ENCODE data around the gene LYPD6B.

Gene LYPD6B

DNA sequence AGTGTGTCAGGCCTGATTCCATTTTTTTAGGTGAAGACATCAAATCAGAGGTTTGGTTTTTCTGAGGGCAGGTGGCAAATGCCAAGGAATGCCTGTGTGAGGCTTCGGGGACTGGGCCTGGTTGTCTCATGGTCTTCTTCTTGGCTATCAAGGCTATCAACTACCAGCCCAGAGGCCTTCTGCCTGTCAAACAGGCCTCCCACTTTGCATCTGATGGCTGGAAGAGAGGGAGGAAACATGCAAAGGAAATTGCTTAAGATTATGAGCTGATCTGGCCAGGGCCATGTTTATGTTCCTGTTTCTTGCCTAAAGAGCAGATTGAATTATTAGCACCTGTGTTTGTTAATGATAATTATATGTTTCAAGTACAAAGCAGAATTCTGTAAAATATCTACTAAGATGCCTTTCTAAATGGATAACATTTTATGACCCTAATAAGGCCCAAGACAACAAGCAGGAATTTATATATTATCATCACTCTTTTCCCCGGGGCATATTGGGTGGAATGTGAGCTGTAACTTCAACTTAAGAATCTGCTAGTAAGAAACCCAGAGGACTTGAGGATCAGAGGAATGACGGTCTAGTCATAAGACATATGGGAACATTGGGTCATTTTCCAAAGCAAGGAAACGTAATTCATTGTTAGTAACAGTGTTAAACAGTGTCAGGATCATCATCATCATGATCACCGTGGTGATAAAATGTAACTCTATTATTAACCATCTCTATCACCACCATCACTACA lies 123.2 kb downstream of the LYPD6B start:
- DNase-seq (ENCODE audit: low read depth): no peak

DNA sequence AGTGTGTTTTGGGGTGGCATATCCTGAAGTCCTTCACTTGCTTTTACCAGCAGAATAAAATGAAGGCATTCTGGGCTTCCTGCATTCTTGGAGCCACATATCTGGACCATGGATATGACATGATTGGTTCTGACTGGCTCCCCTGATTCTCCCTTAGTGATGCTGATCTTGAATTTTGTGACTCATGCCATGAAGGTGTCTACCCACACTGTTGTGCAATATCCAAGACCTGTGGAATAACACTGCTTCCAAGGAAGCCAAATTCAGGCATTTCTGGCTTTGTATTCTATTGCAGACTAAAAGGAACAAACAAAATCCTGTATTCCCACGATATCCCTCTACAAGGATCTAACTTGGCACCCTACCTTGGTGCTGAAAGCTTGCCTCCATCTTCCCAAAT lies 125.8 kb downstream of the LYPD6B start:
- DNase-seq (ENCODE audit: low read depth): no peak

DNA sequence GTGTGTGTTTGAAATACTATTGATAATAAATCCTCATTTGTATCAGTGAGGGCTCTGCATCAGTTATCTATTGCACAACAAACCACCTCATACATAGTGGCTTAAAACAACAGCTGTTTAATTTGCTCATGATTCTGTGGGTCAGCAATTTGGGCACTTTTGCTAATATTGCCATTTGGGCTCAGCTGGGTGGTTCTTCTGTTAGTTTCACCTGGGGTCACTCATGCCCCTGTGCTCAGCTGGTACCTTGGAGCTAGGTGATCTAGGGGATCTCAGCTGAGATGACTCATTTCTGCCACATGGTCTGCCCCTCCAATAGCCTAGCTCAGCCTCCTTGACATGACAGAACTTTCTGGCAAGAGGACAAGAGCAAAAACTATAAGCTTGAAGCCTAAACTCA lies 126.3 kb downstream of the LYPD6B start:
- no peak for DNase-seq (ENCODE audit: low read depth)

DNA sequence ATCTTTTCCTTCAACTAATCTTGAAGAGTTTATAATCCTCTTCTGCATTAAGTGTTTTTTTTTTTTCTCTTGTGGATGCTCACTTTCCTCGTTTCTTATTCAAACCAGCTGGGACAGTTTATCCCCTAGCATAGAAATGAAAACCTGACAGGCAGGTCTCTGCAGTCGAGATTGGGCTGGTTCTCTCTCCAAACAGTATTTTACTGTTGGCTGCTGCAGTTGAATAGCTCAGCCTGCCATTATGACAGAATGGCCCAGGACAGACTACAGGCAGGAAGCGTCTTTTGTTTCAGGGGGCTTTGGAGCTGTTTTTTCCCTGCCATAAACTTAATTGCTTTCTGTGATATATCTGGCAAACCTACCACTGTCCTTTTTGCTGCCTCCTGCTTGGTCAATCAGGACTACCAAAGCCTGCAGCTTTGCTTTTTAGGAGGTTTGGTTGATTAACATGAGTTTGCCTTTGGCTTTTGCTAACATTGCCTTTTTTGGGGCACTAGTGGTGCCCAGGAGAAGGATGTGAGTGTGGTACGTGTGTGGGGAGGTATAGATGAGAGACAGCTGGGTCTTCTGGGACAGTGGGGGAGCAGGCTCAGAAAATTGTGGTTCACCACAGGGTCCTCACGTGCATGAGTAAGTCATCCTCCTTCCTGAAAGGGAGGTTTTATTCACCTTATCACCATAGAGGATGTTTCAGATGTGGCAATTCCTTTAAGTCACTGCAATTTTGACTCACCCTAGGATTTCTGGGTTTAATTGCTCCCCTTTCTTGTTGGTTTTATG lies 128.7 kb downstream of the LYPD6B start:
- DNase-seq (ENCODE audit: low read depth): peak; percentile 23

DNA sequence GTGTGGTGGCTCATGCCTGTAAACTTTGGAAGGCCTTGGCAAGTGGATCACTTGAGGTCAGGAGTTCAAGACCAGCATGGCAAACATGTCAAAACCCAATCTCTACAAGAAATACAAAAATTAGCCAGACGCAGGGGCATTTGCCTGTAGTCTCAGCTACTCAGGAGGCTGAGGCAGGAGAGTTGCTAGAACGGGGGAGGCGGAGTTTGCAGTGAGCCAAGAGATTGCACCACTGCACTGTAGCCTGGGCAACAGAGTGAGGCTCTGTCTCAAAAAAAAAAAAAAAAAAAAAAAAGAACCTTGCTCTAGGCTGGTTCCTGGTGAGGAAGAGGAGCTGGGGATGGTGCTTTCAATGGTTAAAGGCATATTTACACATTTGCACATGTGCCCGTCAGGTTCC lies 129.4 kb downstream of the LYPD6B start:
- DNase-seq (ENCODE audit: low read depth): no peak

DNA sequence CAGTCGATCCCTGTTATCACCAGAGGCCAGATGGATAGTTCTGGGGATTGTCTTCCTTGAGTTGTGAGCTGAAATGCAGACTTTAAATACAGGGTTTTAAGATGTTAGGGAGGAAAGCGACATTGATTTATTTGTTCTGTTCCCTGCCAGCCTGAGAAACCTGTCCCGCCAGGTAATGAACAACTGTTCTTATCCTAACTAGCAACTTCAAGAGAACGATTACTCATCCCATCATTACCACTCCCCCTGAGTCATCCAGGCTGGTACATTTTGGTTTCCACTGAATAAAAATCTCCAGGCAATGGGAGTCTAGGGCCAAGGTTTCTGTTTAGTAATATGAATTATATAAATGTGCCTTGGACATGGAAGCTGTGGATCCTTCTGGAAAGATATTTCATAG lies 131.2 kb downstream of the LYPD6B start:
- DNase-seq (ENCODE audit: low read depth): no peak

DNA sequence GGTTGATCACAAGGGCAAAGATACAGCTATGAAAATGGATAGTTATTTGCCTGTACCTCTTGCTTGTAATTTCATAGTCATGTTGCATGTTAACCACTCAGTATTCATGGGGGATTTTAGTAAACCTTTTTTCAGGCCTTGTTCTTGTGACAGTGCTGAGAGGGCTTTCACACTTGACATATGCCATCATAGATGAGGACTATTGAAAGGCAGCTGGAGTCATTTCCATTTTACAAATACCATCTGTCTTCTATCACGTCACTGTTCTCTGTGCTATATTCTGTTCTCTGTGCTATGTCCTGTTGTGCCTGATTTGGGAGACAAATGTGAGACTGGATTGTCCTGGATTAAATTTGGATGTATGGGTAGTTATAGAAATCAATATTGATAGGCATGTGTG lies 131.7 kb downstream of the LYPD6B start:
- DNase-seq (ENCODE audit: low read depth): no peak

DNA sequence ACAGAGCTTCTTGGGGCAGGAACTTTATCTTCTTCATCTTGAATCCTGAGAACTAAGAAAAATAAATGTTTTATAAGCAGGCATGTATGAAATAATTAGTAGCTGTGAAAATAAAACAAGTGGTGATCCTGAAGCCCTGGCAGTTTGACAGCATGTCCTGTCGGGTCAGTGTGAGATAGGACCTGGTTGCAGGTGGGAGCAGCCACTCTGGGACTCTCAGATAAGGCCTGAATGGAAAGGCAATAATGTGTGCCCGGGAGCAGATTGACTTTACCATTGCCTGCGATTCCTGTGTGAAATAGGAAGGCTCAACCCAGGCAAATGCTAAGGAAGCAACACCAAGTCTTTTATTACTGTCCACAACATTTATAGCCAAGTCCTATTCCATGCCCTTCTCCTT lies 132.4 kb downstream of the LYPD6B start:
- no peak for DNase-seq (ENCODE audit: low read depth)

DNA sequence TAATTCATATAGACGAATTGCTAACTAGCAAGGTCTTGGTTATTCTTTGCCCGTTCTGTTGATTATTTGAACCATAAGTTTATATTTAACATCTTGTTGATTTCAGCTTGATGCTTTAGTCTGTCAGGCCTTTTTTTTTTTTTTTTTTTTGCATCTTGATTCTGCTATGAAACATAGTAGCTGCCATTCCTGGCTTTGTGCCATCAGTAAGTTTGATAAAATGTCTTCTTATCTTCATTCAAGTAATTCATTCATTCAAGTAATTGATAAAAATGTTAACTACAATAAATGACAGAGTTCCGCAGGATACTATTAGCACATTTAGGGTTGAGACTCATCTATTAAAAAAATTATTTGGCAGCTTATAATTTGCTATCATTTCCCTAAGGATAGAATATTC lies 134.7 kb downstream of the LYPD6B start:
- DNase-seq (ENCODE audit: low read depth): no peak

DNA sequence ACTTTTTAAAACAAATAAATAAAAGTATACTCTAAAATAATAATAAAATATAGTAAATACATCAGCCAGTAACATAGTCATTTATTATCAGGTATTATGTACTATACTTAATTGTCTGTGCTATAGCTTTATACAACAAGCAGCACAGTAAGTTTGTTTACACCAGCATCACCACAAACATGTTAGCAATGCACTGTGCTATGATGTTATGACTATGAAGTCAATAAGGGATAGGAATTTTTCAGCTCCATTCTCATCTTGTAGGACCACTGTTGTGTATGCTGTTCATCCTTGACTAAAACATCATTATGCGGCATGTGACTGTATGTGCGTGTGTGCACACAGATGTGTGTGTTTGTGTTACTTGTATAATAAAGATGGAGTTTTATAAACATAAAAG lies 137.5 kb downstream of the LYPD6B start:
- no peak for DNase-seq (ENCODE audit: low read depth)

DNA sequence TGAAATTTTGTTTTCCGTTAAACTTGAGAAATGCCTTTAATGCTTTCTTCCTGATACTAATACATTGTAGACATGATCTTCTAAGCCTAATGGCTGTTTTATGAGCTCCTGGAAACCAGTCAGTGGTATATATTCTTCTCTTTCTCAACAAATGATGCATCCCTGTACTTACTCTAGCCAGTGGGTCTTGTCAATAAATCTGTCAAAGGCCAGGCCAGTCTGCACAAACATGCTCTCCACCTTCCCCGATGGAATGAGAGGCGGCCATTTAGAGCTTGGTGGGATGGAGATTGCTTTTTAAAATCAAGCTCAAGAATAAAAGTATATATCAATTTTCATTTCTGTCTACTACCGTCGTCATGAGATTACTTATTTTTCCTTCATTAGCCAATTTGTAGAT lies 140.1 kb downstream of the LYPD6B start:
- DNase-seq (ENCODE audit: low read depth): no peak

DNA sequence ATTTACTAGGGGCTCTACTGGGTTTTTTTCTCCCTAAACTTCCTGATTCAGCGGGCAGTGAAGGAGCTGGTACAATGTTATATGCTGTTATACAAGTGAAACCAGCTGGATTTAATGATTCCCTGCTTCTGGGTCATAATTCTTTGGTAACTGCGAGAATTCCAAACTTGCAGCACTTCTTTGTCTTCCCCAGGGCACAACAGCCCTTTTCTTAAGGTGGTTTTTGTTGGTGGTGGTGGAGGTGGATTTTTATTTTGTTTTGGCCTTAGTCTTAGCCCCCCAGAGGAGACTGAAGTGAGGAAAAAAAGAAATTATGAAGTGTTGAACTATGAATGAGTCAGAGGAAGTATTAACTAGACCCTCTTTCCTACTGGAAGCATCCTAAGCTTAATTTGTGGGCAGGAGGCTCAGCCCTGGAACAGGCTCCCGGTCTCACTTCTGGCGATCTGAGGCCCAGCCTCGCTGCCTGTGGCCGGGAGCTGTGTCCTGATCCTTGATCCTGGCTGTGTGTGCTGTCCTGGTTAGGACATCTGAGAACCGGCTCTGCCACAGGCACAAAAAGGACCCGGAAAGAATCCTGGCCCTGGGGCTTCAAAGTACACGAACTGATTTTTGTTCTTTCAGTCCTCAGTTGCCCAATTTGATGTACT lies 141.9 kb downstream of the LYPD6B start:
- no peak for DNase-seq (ENCODE audit: low read depth)

DNA sequence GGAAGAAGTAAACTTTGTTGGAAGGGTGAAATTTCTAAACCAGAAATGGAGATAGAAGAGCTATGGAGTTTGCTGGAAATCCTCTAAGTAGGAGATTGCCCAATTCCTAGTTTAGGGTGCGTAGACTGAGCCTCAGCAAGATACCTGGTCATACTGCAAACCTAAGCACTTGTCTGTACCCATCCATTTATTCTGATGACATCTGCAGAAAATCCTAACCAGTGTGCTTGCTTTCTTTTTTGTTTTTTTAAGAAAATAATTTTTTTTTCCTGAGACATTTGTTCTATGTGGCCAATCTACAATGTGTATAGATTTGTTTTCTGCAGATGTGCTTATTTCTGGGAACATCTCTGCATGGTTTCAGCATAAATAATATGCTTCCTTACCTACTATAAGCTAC lies 144.7 kb downstream of the LYPD6B start:
- no peak for DNase-seq (ENCODE audit: low read depth)

DNA sequence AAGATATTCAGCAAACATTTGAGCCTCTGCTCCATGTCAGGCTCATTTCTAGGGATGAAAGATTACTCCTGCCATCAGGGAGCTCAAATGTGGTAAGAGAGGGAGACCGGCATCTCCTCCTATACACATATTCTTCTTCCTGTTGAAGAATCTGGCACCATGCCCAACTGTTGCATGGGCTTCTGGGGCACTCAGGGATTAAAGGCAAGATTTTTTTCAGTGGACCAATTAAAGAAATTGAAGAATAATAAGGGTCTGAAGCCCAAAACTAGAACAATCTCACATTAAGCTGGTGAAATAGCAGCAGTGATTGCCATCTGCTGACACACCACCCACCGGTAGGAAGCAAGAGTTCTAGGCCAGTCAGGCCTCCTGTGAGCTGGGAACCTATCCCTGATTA lies 146.5 kb downstream of the LYPD6B start:
- no peak for DNase-seq (ENCODE audit: low read depth)

DNA sequence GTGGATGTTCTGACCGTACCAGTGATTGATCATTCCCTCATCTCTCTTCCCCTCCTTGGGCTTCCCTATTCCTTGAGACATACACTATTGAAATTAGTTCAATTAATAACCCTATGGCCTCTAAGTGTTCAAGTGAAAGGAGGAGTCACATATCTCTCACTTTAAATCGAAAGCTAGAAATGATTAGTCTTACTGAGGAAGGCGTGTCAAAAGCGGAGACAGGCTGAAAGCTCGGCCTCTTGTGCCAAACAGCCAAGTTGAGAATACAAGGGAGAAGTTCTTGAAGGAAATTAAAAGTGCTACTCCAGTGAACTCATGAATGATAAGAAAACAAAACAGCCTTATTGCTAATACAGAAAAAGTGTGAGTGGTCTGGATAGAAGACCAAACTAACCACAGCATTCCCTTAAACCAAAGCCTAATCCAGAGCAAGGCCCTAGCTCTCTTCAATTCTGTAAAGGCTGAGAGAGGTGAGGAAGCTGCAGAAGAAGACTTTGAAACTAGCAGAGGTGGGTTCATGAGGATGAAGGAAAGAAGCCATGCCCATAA lies 147.5 kb downstream of the LYPD6B start:
- DNase-seq (ENCODE audit: low read depth): no peak

DNA sequence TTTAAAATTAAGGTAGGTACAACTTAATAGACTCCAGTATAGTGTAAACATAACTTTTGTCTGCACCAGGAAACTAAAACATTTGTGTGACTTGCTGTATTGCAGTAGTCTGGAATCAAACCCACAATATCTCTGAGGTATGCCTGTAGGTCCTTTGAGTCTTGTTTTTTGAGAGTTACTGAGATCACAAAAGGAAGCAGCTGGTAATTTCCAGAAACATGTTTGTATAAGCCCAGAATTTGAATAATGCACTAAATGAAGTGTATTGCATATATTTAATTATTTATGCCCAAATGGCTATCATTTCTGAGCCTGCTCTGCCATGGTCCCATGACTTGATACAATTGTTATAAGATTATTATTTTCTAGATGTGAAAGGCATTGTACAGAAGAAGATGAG lies 148.6 kb downstream of the LYPD6B start:
- DNase-seq (ENCODE audit: low read depth): no peak

DNA sequence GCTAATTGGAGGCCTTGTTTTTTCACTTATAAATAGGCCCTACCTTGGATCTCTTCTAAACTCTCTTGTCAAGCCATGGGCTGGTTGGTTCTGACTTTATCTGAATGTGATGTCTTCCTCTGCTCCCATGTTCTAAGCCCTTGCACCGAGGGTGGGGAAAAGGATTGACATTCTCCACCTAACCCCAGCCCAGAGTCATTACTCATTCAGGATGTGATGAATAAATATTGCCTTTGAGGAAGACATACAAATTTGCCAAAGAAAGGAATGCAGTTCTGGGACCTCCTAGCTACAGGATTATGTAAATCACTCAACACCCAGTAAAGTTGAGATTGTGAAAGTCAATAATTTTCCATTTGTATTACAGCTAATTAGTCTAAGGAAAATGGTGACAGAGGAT lies 149.8 kb downstream of the LYPD6B start:
- no peak for DNase-seq (ENCODE audit: low read depth)

DNA sequence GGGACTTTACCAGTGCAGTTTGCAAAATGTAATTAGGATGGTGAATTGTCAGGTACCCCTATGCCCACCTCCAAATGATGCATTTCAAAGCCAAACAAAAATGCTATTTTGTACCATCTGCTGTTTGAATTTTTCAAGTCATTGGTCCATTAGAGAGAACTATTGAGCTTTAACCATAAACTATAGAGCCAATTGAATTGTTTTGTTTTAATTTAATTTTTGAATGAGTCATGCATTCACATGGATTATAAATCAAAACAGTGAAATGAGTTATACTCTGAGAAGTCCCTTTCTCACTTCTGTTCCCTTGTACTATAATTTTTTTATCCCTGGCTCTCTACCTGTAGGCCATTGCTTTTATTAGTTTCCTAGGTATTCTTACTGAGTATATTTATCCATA lies 151.3 kb downstream of the LYPD6B start:
- no peak for DNase-seq (ENCODE audit: low read depth)

DNA sequence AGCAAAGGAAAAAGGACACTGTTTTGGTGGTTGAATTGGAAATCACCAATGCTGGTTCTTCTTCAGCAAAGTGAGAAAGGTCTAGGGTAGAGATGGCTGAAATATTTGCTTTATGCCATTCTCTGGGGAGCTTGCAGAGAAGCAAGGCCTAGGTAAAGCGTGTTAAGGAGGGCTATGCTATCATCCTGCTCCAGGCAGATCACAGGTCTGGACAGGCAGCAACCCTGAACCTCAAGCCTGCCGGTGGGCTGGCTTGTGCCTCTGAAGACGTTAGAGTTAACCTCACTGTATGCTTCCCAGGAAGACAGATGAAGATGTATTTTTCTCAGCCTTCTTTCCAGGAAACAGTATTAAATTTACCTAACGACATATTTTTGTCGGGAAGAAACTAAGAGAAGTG lies 153.4 kb downstream of the LYPD6B start:
- DNase-seq (ENCODE audit: low read depth): no peak

DNA sequence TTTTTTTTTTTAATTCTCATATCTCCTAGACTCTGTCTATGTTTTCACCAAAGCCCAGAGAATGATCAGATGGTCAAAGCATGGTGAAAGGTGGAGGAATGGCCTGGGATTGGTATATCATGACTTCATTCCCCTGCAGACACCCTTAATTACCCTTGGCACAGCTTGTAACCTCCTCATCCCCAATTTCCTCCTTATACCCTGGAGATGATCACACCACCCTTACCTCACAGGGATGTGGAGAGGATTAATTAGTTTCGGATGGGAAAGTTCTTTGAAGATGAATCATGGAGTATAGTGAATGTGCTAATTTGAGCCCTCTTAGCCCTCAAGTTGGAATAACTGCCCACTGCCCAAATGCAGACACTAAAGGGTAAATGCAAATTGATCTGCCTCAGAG lies 153.9 kb downstream of the LYPD6B start:
- no peak for DNase-seq (ENCODE audit: low read depth)

DNA sequence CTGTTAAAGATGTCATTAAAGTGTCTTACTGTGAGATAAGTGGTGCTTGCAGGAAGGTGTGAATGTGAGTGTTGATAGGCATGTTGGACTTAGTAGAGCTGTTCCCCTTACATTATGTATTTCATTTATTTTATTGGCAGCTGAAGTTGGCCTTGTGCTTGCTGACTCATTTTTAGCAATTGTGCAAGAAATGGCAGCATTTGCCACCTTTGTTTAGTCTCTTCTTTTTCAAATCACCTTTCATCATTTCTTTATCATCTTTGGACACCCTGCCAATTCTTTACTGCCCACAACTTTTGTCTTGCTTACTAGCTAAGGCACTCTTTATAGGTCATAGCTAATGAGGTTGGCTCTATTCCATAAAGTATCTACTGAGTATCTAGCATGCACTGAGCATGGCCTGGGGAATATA lies 161.6 kb downstream of the LYPD6B start:
- no peak for DNase-seq (ENCODE audit: low read depth)

DNA sequence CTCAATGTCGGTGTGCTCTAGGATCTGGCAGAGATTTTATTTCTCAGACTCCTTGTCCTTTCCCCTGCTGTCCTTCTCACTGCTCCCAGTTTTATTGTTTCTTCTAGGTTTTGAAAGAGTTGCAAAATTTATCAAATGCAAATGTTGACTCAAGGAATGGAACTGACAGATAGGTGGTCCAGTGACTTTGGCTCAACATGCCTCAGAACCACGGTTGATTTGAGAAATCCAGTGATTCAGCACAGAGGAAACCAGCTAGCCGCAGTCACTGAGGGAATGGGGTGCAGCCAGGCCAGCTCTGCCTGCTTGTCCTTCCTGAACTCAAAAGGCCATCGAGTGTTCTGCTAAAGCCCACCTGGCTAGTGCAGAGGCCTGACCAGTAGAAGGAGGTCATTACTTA lies 166.2 kb downstream of the LYPD6B start:
- no peak for DNase-seq (ENCODE audit: low read depth)

DNA sequence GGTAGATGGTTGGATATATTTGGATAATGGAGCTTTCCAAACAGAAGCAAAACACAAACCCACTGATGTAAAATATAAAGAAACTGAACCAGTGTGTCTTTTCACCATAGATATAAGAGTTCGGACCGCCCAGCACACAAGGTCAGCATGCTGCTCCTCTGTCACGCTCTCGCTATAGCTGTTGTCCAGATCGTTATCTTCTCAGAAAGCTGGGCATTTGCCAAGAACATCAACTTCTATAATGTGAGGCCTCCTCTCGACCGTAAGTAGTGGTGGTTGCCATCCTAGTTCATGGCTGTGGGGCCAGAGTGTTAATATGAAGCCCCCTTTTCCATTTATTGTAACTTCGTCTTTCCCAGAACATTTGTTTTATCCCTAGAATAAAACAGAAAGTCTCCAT lies 166.6 kb downstream of the LYPD6B start:
- no peak for DNase-seq (ENCODE audit: low read depth)

Measured in stimulated activated CD8-positive, alpha-beta memory T cell treated with anti-CD3 and anti-CD28 coated beads, Interleukin-4, amount 100 ng/mL, for 24 hours (primary cell).